CD4-positive, alpha-beta T cell treated with Interleukin-12 subunit alpha and Interleukin-12 subunit beta, for 1 hour (primary cell): ENCODE measurements around the gene KAT7.

Experiments
- DNase-seq: peaks from one replicate; pipeline ENCODE4 v3.0.0-alpha.2; 2020

The KAT7 gene

GRCh38 chr17:49873926-49874325 lies 85.4 kb downstream of the KAT7 start:
- DNase-seq: no peak

- no peak for DNase-seq
These were observed 86.4 kb downstream of the KAT7 start for GRCh38 chr17:49874911-49875310.

- DNase-seq: no peak
These were observed 87.2 kb downstream of the KAT7 start for GRCh38 chr17:49875685-49876084.

- DNase-seq: no peak
These were observed 90.7 kb downstream of the KAT7 start for GRCh38 chr17:49878931-49879904.

- peak; percentile 73 for DNase-seq
These were observed 92.0 kb downstream of the KAT7 start for GRCh38 chr17:49880291-49881053.

- DNase-seq: no peak
These were observed 92.5 kb downstream of the KAT7 start for GRCh38 chr17:49881054-49881402.

- no peak for DNase-seq
These were observed 94.0 kb downstream of the KAT7 start for GRCh38 chr17:49882434-49882833.
